Erythroblast (primary cell): ENCODE results near the gene TPM2.

ENCODE experiments used
- GATA1 ChIP-seq: IDR thresholded peaks from 2 replicates; pipeline ENCODE4 v1.6.1; 2011; ENCODE audit warnings: low read depth, mild to moderate bottlenecking, control low read depth, low read length, moderate library complexity
- POLR2A ChIP-seq: IDR thresholded peaks from 2 replicates; pipeline ENCODE4 v1.6.1; 2011; ENCODE audit warnings: mild to moderate bottlenecking, low read length

DNA sequence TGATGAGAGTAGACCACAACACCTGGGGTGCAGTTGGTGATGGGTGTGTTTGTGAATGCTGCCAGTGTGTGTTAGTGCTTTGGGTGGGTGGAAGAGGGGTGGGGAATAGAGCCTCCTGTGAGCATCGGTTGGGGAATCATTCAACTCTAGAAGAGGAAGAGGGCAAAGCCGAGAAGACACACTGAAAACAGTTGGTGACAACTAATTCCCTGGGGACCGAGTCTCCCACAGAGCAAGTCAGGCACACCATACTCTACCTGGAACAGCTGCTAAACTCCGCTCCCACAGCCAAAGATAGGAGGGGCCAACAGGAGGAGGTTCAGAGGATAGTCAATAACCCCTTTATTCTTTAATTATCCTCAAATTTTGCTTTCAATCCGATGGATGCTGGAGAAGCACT lies 23.2 kb downstream of the TPM2 start:
- TF ChIP-seq POLR2A (no peak), GATA1 (no peak)
